IMR-90 (cell line): Measurements from ENCODE around the gene PRTG. TPM values are rescaled to one million over a fixed set of nuclear protein-coding genes. Genes with fewer than 3 reads are reported as not detected.

Experiments
- ATAC-seq: fragments of 200-7000 bp; cut with Tn5 transposase; 2 replicates; pipeline ENCODE4 v1.9.1; 2020; ENCODE audit warnings: low read depth, mild to moderate bottlenecking, moderate library complexity
- BruUV-seq: library from RNA; stranded (reverse); fragments of 400-500 nt; replicated peaks from 2 replicates; lab custom pipeline; 2021; lab: Mats Ljungman, UMichigan
- CTCF ChIA-PET: fragments of 300-600 bp; formaldehyde crosslinking; extraction: SDS; loops from one replicate; lab custom pipeline; 2021; ENCODE audit warnings: antibody characterized with exemption; lab: Yijun Ruan, JAX
- POLR2A ChIA-PET: fragments of 300-600 bp; sonication (Branson Sonifier 250); formaldehyde crosslinking; loops from one replicate; lab custom pipeline; 2022; ENCODE audit warnings: antibody characterized with exemption; ENCODE audit not compliant: unreplicated experiment; lab: Charles Lee
- DNase-seq: peaks from one replicate; pipeline ENCODE4 v3.0.0; 2013
- H2AFZ ChIP-seq: replicated peaks from 2 replicates; pipeline ENCODE3; 2013; ENCODE audit warnings: low read length, mild to moderate bottlenecking; ENCODE audit not compliant: poor library complexity
- H2AK5ac ChIP-seq: 2 replicates; pipeline ENCODE4 v1.6.1; 2013; ENCODE audit warnings: low read depth, low read length, inconsistent platforms
- H2AK9ac ChIP-seq: replicated peaks from 2 replicates; pipeline ENCODE3; 2013; ENCODE audit warnings: mild to moderate bottlenecking, low read depth, low read length, moderate library complexity; ENCODE audit not compliant: poor library complexity
- H2BK120ac ChIP-seq: 2 replicates; pipeline ENCODE4 v1.6.1; 2013; ENCODE audit warnings: low read depth, low read length, inconsistent platforms
- H2BK15ac ChIP-seq: 3 replicates; pipeline ENCODE4 v1.6.1; 2013; ENCODE audit warnings: low read depth, low read length, inconsistent platforms
- H2BK20ac ChIP-seq: 2 replicates; pipeline ENCODE4 v1.6.1; 2013; ENCODE audit warnings: low read depth, mild to moderate bottlenecking, inconsistent platforms, low read length, moderate library complexity
- H2BK5ac ChIP-seq: 2 replicates; pipeline ENCODE4 v1.6.1; 2013; ENCODE audit warnings: mild to moderate bottlenecking, low read depth, low read length, inconsistent platforms; ENCODE audit not compliant: poor library complexity, severe bottlenecking
- H3K14ac ChIP-seq: replicated peaks from 2 replicates; pipeline ENCODE4 v1.6.1; 2013; ENCODE audit warnings: low read depth, low read length, inconsistent platforms
- H3K18ac ChIP-seq: 2 replicates; pipeline ENCODE4 v1.6.1; 2013; ENCODE audit warnings: low read depth, low read length, control low read depth
- H3K23ac ChIP-seq: 2 replicates; pipeline ENCODE4 v1.6.1; 2013; ENCODE audit warnings: low read depth, low read length, inconsistent platforms
- H3K27ac ChIP-seq: 2 replicates; pipeline ENCODE4 v1.5.1; 2013; ENCODE audit warnings: mild to moderate bottlenecking, control low read depth, low read length; ENCODE audit not compliant: insufficient read depth
- H3K27me3 ChIP-seq: 2 replicates; pipeline ENCODE4 v1.6.1; 2013; ENCODE audit warnings: low read length; ENCODE audit not compliant: control insufficient read depth, insufficient read depth
- H3K36me3 ChIP-seq: 2 replicates; pipeline ENCODE4 v1.6.1; 2013; ENCODE audit warnings: low read length, mixed read lengths; ENCODE audit not compliant: control insufficient read depth, insufficient read depth
- H3K4ac ChIP-seq: 2 replicates; pipeline ENCODE4 v1.6.1; 2013; ENCODE audit warnings: low read depth, low read length, inconsistent platforms
- H3K4me1 ChIP-seq: 2 replicates; pipeline ENCODE4 v1.6.1; 2013; ENCODE audit warnings: low read length, mixed read lengths; ENCODE audit not compliant: control insufficient read depth, insufficient read depth
- H3K4me2 ChIP-seq: 2 replicates; pipeline ENCODE4 v1.6.1; 2013; ENCODE audit warnings: low read depth, mild to moderate bottlenecking, control low read depth, low read length, moderate library complexity
- H3K4me3 ChIP-seq: 2 replicates; pipeline ENCODE4 v1.5.1; 2013; ENCODE audit warnings: low read depth, mild to moderate bottlenecking, control low read depth, low read length, moderate library complexity; ENCODE audit not compliant: insufficient read depth
- H3K56ac ChIP-seq: 2 replicates; pipeline ENCODE4 v1.6.1; 2013; ENCODE audit warnings: low read length, inconsistent platforms; ENCODE audit not compliant: insufficient read depth; ENCODE audit errors: extremely low read depth
- H3K79me1 ChIP-seq, 2 experiments: 2 replicates each; pipeline ENCODE4 v1.6.1; 2013; ENCODE audit warnings: low read length in 2 of 2, inconsistent platforms in 1 of 2, low read depth in 1 of 2
- H3K9ac ChIP-seq: 2 replicates; pipeline ENCODE4 v1.6.1; 2013; ENCODE audit warnings: low read depth, low read length, control low read depth
- H3K9me1 ChIP-seq: 2 replicates; pipeline ENCODE4 v1.6.1; 2013; ENCODE audit warnings: low read length, inconsistent platforms; ENCODE audit not compliant: insufficient read depth
- H3K9me3 ChIP-seq: 2 replicates; pipeline ENCODE4 v1.6.1; 2013; ENCODE audit warnings: low read length; ENCODE audit not compliant: control insufficient read depth, insufficient read depth
- H4K20me1 ChIP-seq: 2 replicates; pipeline ENCODE4 v1.6.1; 2013; ENCODE audit warnings: low read length, inconsistent platforms; ENCODE audit not compliant: insufficient read depth
- H4K5ac ChIP-seq: 2 replicates; pipeline ENCODE4 v1.6.1; 2013; ENCODE audit warnings: mild to moderate bottlenecking, low read depth, low read length, control low read depth
- H4K8ac ChIP-seq, 2 experiments: 2 replicates each; pipeline ENCODE4 v1.6.1; 2013; ENCODE audit warnings: low read depth in 2 of 2, low read length in 2 of 2, control low read depth in 1 of 2, inconsistent platforms in 1 of 2
- H4K91ac ChIP-seq: 2 replicates; pipeline ENCODE4 v1.6.1; 2013; ENCODE audit warnings: low read depth, low read length, inconsistent platforms; ENCODE audit not compliant: insufficient read depth
- BHLHE40 ChIP-seq: fragments of 150-350 bp; IDR thresholded peaks from 2 replicates; pipeline ENCODE4 v1.6.1; 2016; ENCODE audit warnings: mild to moderate bottlenecking, low read depth, low read length
- CEBPB ChIP-seq: IDR thresholded peaks from 2 replicates; pipeline ENCODE4 v1.6.1; 2012; ENCODE audit warnings: low read depth, low read length, improper control_type of control experiment
- CHD1 ChIP-seq: IDR thresholded peaks from 2 replicates; pipeline ENCODE4 v1.6.1; 2012; ENCODE audit warnings: low read depth, low read length, improper control_type of control experiment
- FOS ChIP-seq: fragments of 150-350 bp; IDR thresholded peaks from 2 replicates; pipeline ENCODE4 v1.6.1; 2016; ENCODE audit warnings: low read depth, low read length
- MAFK ChIP-seq: IDR thresholded peaks from 2 replicates; pipeline ENCODE4 v1.6.1; 2012; ENCODE audit warnings: low read depth, low read length, improper control_type of control experiment
- MAZ ChIP-seq: IDR thresholded peaks from 2 replicates; pipeline ENCODE4 v1.6.1; 2012; ENCODE audit warnings: low read depth, mild to moderate bottlenecking, low read length, improper control_type of control experiment, moderate library complexity, borderline replicate concordance
- MXI1 ChIP-seq: IDR thresholded peaks from 2 replicates; pipeline ENCODE4 v1.6.1; 2012; ENCODE audit warnings: low read depth, mild to moderate bottlenecking, low read length, moderate library complexity, borderline replicate concordance
- NFE2L2 ChIP-seq: fragments of 150-350 bp; IDR thresholded peaks from 2 replicates; pipeline ENCODE4 v1.6.1; 2016; ENCODE audit warnings: low read depth, mild to moderate bottlenecking, low read length
- POLR2A ChIP-seq: IDR thresholded peaks from 2 replicates; pipeline ENCODE4 v1.6.1; 2012; ENCODE audit warnings: mild to moderate bottlenecking, low read depth, low read length
- RAD21 ChIP-seq: IDR thresholded peaks from 2 replicates; pipeline ENCODE4 v1.6.1; 2012; ENCODE audit warnings: low read length, improper control_type of control experiment
- RCOR1 ChIP-seq: IDR thresholded peaks from 2 replicates; pipeline ENCODE4 v1.6.1; 2012; ENCODE audit warnings: mild to moderate bottlenecking, low read length, improper control_type of control experiment; ENCODE audit not compliant: insufficient replicate concordance
- RFX5 ChIP-seq: IDR thresholded peaks from 2 replicates; pipeline ENCODE4 v1.8.0; 2012; ENCODE audit warnings: low read depth, mild to moderate bottlenecking, low read length, moderate library complexity
- SMC3 ChIP-seq: fragments of 150-350 bp; IDR thresholded peaks from 2 replicates; pipeline ENCODE4 v1.6.1; 2016; ENCODE audit warnings: low read depth, mild to moderate bottlenecking, antibody characterized with exemption, low read length, moderate library complexity
- WGBS, 2 experiments: methylation state at CpG; one replicate each; pipeline versions ENCODE4 v1.1.5 to v1.1.7; 2013; ENCODE audit warnings: missing lambda C conversion rate in 2 of 2; ENCODE audit not compliant: insufficient read length in 1 of 2; ENCODE audit errors: extremely low coverage in 2 of 2; 5-methylcytosine and 5-hydroxymethylcytosine counted together
- dilution Hi-C: fragments of 300-500 bp; cut with HindIII; formaldehyde crosslinking; loops from one replicate; pipeline ENCODE4 v1.14.3; 2018; ENCODE audit warnings: low sequenced_read_pairs; ENCODE audit not compliant: unreplicated experiment
- in situ Hi-C: fragments of 300-500 bp; cut with MboI; formaldehyde crosslinking; loops from 3 replicates; pipeline ENCODE4 v1.14.3; 2019; ENCODE audit warnings: low sequenced_read_pairs, inconsistent platforms, mixed read lengths
- intact Hi-C: fragments of 100-400 bp; cut with micrococcal nuclease; formaldehyde crosslinking; loops from 2 replicates; pipeline ENCODE4 v1.10.0; 2022
- polyA plus RNA-seq, 3 experiments: library from polyadenylated mRNA; depleted of rRNA; stranded (reverse); fragments of >200 nt; gene quantifications; 2 replicates each; pipeline ENCODE4 v1.2.3, GENCODE V29; 2012; ENCODE audit warnings: low replicate concordance in 1 of 3
- total RNA-seq: library from RNA; depleted of rRNA; stranded (reverse); fragments of >200 nt; gene quantifications from 2 replicates; pipeline ENCODE4 v1.2.3, GENCODE V29; 2012
- TF ChIP-seq, protein P1 (sequence below): fragments of 150-350 bp; IDR thresholded peaks from 2 replicates; pipeline ENCODE4 v1.6.1; 2016; ENCODE audit warnings: low read depth, mild to moderate bottlenecking, low read length, moderate library complexity, borderline replicate concordance
- TF ChIP-seq, protein P2 (sequence below): conservative IDR thresholded peaks from 2 replicates; pipeline ENCODE4 v1.5.1; 2012; ENCODE audit warnings: mild to moderate bottlenecking, low read depth, low read length, improper control_type of control experiment
- TF ChIP-seq, protein P3 (sequence below): fragments of 150-350 bp; IDR thresholded peaks from 2 replicates; pipeline ENCODE4 v1.6.1; 2017; ENCODE audit warnings: mild to moderate bottlenecking, antibody characterized with exemption, low read length, low read depth

PRTG gene
- total and polyA plus RNA-seq, 2 of the 4 experiments (the other 2 are of a cell fraction) = 0.99 to 1.4 TPM

DNA sequence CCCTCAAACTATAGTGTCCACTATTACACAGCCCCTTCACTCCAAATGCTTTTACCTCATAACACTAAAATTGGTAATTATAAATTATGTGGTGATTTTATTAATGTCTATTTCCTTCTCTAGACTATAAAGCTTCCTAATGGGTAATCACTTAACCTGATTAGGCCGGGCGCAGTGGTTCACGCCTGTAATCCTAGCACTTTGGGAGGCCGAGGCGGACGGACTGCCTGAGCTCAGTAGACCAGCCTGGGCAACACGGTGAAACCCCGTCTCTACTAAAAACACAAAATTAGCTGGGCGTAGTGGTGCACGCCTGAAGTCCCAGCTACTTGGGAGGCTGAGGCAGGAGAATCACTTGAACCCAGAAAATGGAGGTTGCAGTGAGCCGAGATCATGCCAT is 83.5 kb downstream of the PRTG start:
- POLR2A ChIA-PET = no interaction called here
- intact Hi-C loops = no loop called here
- Histone ChIP-seq H3K27ac (no peak overlapping the region), H3K4ac (no peak overlapping the region), H3K36me3 (no peaks in the 10 kb centered on the region), H2AFZ (no peak overlapping the region), H3K4me1 (peaks cover 2% of the 10 kb centered on the region), H3K4me2 (no peak overlapping the region), H4K5ac (no peak overlapping the region), H4K91ac (no peak overlapping the region), H3K27me3 (no peaks in the 10 kb centered on the region), H3K79me1 (no peaks in the 10 kb centered on the region), H2BK5ac (no peak overlapping the region), H3K56ac (no peak overlapping the region), H3K18ac (no peak overlapping the region), H3K14ac (no peak overlapping the region), H2BK15ac (no peak overlapping the region), H2AK5ac (no peak overlapping the region), H2BK120ac (no peak overlapping the region), H4K8ac (no peak overlapping the region), H3K9me1 (no peaks in the 10 kb centered on the region), H3K23ac (no peak overlapping the region), H3K9ac (no peak overlapping the region), H3K9me3 (no peaks in the 10 kb centered on the region), H2BK20ac (no peak overlapping the region), H4K20me1 (no peaks in the 10 kb centered on the region), H3K4me3 (no peak overlapping the region), H2AK9ac (no peak overlapping the region)
- TF ChIP-seq BHLHE40 (no peak), SMC3 (no peak), POLR2A (no peak), MAZ (no peak), CEBPB (no peak), CHD1 (no peak), MAFK (no peak), RFX5 (no peak), MXI1 (no peak), RCOR1 (no peak), RAD21 (no peak), FOS (no peak), NFE2L2 (no peak)
- TF ChIP-seq, protein P1, sequence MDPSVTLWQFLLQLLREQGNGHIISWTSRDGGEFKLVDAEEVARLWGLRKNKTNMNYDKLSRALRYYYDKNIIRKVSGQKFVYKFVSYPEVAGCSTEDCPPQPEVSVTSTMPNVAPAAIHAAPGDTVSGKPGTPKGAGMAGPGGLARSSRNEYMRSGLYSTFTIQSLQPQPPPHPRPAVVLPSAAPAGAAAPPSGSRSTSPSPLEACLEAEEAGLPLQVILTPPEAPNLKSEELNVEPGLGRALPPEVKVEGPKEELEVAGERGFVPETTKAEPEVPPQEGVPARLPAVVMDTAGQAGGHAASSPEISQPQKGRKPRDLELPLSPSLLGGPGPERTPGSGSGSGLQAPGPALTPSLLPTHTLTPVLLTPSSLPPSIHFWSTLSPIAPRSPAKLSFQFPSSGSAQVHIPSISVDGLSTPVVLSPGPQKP = no peak
- TF ChIP-seq, protein P2, sequence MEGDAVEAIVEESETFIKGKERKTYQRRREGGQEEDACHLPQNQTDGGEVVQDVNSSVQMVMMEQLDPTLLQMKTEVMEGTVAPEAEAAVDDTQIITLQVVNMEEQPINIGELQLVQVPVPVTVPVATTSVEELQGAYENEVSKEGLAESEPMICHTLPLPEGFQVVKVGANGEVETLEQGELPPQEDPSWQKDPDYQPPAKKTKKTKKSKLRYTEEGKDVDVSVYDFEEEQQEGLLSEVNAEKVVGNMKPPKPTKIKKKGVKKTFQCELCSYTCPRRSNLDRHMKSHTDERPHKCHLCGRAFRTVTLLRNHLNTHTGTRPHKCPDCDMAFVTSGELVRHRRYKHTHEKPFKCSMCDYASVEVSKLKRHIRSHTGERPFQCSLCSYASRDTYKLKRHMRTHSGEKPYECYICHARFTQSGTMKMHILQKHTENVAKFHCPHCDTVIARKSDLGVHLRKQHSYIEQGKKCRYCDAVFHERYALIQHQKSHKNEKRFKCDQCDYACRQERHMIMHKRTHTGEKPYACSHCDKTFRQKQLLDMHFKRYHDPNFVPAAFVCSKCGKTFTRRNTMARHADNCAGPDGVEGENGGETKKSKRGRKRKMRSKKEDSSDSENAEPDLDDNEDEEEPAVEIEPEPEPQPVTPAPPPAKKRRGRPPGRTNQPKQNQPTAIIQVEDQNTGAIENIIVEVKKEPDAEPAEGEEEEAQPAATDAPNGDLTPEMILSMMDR = no peak
- TF ChIP-seq, protein P3, sequence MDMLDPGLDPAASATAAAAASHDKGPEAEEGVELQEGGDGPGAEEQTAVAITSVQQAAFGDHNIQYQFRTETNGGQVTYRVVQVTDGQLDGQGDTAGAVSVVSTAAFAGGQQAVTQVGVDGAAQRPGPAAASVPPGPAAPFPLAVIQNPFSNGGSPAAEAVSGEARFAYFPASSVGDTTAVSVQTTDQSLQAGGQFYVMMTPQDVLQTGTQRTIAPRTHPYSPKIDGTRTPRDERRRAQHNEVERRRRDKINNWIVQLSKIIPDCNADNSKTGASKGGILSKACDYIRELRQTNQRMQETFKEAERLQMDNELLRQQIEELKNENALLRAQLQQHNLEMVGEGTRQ = no peak
- dilution Hi-C loops = no loop called here
- in situ Hi-C loops = loop anchor here (10.0 to 25.0 kb wide), 3 partner anchors 128 to 778 kb away; no protein-coding TSS in a partner anchor
- ATAC-seq (no peak), DNase-seq (no peak)
- CTCF ChIA-PET = interaction anchor here (1.0 kb wide), 1 partner anchor 11 kb away, joined by 4 read pairs; no protein-coding TSS in a partner anchor
- BruUV-seq = no TSS peak
- 97% methylated on average over 5 of the region's 11 CpGs; no CpG with 5 or more reads in 1 of the 2 experiments for WGBS, 2 experiments
